OCI-LY7 (cell line): Measurements from ENCODE around the gene SNRNP25.

ENCODE experiments used
- EZH2phosphoT487 ChIP-seq: fragments of 200-600 bp; sonication (generic); IDR thresholded peaks from 2 replicates; pipeline ENCODE4 v1.6.1; 2018; ENCODE audit warnings: low read depth, borderline replicate concordance, mild to moderate bottlenecking, mixed run types, antibody characterized with exemption, low read length, moderate library complexity, mixed read lengths
- TF ChIP-seq, protein P1 (sequence below): fragments of 200-600 bp; sonication (generic); conservative IDR thresholded peaks from 2 replicates; pipeline ENCODE4 v1.5.1; 2014; ENCODE audit warnings: mild to moderate bottlenecking, antibody characterized with exemption, low read length, moderate library complexity, mixed read lengths

DNA sequence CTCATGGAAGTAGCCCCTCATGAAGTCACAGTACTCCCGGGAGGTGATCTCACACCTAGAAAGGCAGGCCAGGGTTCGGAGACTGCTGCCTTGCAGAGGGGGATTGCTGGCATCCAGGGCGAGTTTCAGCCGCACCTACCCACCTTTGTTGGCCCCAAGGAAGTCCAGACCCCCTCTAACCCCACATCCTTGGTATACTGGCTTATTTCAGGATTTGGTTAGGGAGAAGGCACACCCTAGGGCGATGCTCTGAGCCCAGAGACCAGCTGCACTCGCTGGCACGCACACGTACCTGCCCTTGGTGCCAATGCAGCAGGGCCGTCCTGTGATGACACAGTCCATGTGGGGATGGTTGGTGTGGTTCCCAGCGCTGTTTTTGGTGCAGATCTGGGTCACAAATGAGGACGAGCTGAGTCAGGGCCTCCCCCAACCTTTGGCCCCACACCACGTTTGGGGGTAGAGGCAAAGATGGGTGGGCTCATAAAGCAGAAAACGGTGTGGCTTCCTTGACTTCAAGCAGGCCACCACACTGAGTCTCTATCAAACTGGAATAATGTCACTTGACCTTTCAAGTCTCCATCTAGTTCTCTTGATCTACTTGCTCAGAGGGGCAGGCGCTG is 5.9 kb downstream of the SNRNP25 start:
- TF ChIP-seq, protein P1, sequence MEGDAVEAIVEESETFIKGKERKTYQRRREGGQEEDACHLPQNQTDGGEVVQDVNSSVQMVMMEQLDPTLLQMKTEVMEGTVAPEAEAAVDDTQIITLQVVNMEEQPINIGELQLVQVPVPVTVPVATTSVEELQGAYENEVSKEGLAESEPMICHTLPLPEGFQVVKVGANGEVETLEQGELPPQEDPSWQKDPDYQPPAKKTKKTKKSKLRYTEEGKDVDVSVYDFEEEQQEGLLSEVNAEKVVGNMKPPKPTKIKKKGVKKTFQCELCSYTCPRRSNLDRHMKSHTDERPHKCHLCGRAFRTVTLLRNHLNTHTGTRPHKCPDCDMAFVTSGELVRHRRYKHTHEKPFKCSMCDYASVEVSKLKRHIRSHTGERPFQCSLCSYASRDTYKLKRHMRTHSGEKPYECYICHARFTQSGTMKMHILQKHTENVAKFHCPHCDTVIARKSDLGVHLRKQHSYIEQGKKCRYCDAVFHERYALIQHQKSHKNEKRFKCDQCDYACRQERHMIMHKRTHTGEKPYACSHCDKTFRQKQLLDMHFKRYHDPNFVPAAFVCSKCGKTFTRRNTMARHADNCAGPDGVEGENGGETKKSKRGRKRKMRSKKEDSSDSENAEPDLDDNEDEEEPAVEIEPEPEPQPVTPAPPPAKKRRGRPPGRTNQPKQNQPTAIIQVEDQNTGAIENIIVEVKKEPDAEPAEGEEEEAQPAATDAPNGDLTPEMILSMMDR, result no peak
- TF ChIP-seq EZH2phosphoT487, result no peak
